Measurements from ENCODE around the gene YIF1B. TPM values are rescaled to one million over a fixed set of nuclear protein-coding genes. Genes with fewer than 3 reads are reported as not detected.

Gene YIF1B
- total RNA-seq, 1 experiment from 2014 or later, result 143 TPM

- no TSS peak for BruUV-seq (replicated peaks)
- no peaks in the 10 kb centered on the region for H3K36me3 ChIP-seq (ENCODE audit: control insufficient read depth, insufficient read depth, low read length)
- DNase-seq (ENCODE audit: low read depth, low spot score) (no peak), ATAC-seq (no peak)
- no peak overlapping the region for H3K27ac ChIP-seq (ENCODE audit: low read length)
- H3K4me3 ChIP-seq (ENCODE audit: low read depth in 2 of 2, low read length in 2 of 2), result no peak overlapping the region
- POLR2A ChIA-PET, result interaction anchor here (0.6 kb wide), 1 partner anchor 71 kb away, joined by 3 read pairs; no protein-coding TSS in a partner anchor
- H3K9me3 ChIP-seq (ENCODE audit: control insufficient read depth, insufficient read depth, low read depth, low read length), result no peaks in the 10 kb centered on the region
- no peaks in the 10 kb centered on the region for H3K27me3 ChIP-seq (ENCODE audit: control insufficient read depth, insufficient read depth, low read length)
- peaks cover 22% of the 10 kb centered on the region for H3K4me1 ChIP-seq (ENCODE audit: control insufficient read depth, insufficient read depth, low read length)
- no peak for TF ChIP-seq SIN3A (IDR thresholded peaks at IDR 0.05; ENCODE audit: borderline replicate concordance, insufficient read depth, low read depth, low read length)
- no peak for TF ChIP-seq TCF7L2 (IDR thresholded peaks at IDR 0.05; ENCODE audit: low read depth, low read length)
- no peak for TF ChIP-seq POLR2AphosphoS5 (IDR thresholded peaks at IDR 0.05; ENCODE audit: low read depth, low read length)
- TF ChIP-seq, protein P1, sequence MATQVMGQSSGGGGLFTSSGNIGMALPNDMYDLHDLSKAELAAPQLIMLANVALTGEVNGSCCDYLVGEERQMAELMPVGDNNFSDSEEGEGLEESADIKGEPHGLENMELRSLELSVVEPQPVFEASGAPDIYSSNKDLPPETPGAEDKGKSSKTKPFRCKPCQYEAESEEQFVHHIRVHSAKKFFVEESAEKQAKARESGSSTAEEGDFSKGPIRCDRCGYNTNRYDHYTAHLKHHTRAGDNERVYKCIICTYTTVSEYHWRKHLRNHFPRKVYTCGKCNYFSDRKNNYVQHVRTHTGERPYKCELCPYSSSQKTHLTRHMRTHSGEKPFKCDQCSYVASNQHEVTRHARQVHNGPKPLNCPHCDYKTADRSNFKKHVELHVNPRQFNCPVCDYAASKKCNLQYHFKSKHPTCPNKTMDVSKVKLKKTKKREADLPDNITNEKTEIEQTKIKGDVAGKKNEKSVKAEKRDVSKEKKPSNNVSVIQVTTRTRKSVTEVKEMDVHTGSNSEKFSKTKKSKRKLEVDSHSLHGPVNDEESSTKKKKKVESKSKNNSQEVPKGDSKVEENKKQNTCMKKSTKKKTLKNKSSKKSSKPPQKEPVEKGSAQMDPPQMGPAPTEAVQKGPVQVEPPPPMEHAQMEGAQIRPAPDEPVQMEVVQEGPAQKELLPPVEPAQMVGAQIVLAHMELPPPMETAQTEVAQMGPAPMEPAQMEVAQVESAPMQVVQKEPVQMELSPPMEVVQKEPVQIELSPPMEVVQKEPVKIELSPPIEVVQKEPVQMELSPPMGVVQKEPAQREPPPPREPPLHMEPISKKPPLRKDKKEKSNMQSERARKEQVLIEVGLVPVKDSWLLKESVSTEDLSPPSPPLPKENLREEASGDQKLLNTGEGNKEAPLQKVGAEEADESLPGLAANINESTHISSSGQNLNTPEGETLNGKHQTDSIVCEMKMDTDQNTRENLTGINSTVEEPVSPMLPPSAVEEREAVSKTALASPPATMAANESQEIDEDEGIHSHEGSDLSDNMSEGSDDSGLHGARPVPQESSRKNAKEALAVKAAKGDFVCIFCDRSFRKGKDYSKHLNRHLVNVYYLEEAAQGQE (IDR thresholded peaks at IDR 0.05; ENCODE audit: insufficient read depth in 1 of 2, low read depth in 2 of 2, low read length in 1 of 2), result no peak
- TF ChIP-seq CTCF (IDR thresholded peaks at IDR 0.05), result no peak
- CTCF ChIA-PET, result no interaction called here
- in situ Hi-C loops (cut with HindIII; ENCODE audit: low pct_unique_long_range_greater_than_20kb, low sequenced_read_pairs), result no loop called here
- intact Hi-C loops (cut with micrococcal nuclease; ENCODE audit: unreplicated experiment), result no loop called here
These were observed 4.8 kb downstream of the YIF1B start for GRCh38 chr19:38310986-38311385.

- Histone ChIP-seq H3K27ac (ENCODE audit: low read length) (no peak overlapping the region), H3K4me1 (ENCODE audit: control insufficient read depth, insufficient read depth, low read length) (peaks cover 27% of the 10 kb centered on the region), H3K36me3 (ENCODE audit: control insufficient read depth, insufficient read depth, low read length) (no peaks in the 10 kb centered on the region), H3K9me3 (ENCODE audit: control insufficient read depth, insufficient read depth, low read depth, low read length) (no peaks in the 10 kb centered on the region), H3K27me3 (ENCODE audit: control insufficient read depth, insufficient read depth, low read length) (no peaks in the 10 kb centered on the region), H3K4me3 (ENCODE audit: low read depth in 2 of 2, low read length in 2 of 2) (no peak overlapping the region)
- DNase-seq (ENCODE audit: low read depth, low spot score) (no peak), ATAC-seq (no peak)
- POLR2A ChIA-PET, result no interaction called here
- intact Hi-C loops (cut with micrococcal nuclease; ENCODE audit: unreplicated experiment), result no loop called here
- TF ChIP-seq CTCF (IDR thresholded peaks at IDR 0.05) (no peak), TCF7L2 (IDR thresholded peaks at IDR 0.05; ENCODE audit: low read depth, low read length) (no peak), POLR2AphosphoS5 (IDR thresholded peaks at IDR 0.05; ENCODE audit: low read depth, low read length) (no peak), SIN3A (IDR thresholded peaks at IDR 0.05; ENCODE audit: borderline replicate concordance, insufficient read depth, low read depth, low read length) (no peak)
- TF ChIP-seq, protein P1 (IDR thresholded peaks at IDR 0.05; ENCODE audit: insufficient read depth in 1 of 2, low read depth in 2 of 2, low read length in 1 of 2), result no peak
- in situ Hi-C loops (cut with HindIII; ENCODE audit: low pct_unique_long_range_greater_than_20kb, low sequenced_read_pairs), result no loop called here
- BruUV-seq (replicated peaks), result no TSS peak
- CTCF ChIA-PET, result no interaction called here
These were observed 5.5 kb downstream of the YIF1B start for GRCh38 chr19:38310279-38310670.

Measured in Panc1 (cell line).